ENCODE data around the gene ZFAND2A.
A peak's percentile ranks its signal among the peaks of the same experiment; 100 is the strongest.
"Not testable (repeated sequence)": the region's sequence is repeated elsewhere in the genome, so short reads cannot be mapped to it uniquely, and the experiment has no call there.

ZFAND2A gene

DNA sequence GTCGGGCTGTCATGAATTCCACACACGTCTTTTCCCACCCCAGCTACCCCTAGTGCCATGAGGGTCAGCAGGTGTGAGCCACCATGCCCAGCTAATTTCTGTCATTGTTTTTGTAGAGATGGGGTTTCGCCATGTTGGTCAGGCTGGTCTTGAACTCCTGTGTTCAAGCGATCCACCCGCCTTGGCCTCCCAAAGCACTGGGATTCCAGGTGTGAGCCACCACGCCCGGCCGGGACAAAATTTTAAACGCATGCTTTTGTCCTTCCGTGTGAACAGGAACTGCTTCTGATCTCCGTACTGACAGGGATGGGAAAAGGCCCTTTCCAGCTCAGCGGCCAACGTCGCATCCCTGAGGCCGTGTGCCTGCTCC, 15.6 kb upstream of the ZFAND2A start:
- DNase-seq (ENCODE audit: low spot score) = no peak

DNA sequence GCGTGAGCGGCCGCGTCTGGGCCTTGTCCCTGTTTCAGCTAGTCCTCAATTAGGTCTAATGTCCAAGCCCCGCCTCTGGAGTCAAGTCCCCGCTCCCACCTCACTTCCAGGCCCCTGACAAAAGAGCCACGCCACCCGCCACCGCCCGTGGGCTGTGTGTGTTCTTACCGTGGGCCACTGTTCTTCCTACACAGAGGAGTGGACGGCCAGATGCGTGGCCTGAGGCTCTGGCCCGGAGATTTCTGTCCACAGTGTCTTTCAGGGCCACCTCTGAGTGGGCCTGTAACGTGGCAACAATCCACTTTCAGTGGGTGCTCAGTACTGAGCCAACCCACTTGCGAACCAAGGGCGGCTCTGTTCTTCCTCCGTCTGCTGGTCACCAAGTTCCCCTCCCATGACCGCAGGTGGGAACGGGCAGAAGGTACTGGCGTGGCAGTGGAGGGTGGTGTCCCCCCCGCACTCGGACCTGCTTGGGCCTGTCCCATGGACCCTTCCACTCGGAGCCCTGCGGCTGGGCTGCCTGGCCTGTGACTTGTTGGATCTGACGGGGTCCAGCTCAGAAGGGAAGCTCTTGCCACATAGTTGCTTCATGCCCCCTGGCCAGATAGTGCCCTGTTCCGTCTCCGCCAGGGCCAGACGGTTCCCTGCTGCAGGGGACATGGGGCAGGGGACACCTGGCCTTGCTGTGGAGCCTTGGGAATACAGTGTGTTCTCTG, 15.0 kb upstream of the ZFAND2A start:
- DNase-seq (ENCODE audit: low spot score) = no peak

DNA sequence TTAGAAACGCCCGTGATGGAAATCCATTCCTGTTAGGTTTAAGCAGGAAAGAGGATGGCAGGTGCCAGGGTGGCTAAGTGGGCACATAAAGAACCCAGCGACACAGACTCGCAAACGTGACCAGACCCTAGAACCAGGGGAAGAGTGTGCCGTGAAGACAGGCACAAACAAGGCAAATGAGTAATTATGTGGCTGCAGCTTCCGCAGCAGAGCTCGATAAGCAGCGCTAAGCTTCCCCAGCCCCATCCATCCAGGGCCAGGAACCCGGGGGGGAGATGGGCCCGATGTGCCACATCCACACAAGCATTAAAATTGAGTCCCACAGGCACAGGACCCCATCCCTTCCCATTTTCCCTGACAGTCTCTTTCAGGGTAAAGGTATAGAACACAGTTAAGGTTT, 14.0 kb upstream of the ZFAND2A start:
- no peak for DNase-seq (ENCODE audit: low spot score)

DNA sequence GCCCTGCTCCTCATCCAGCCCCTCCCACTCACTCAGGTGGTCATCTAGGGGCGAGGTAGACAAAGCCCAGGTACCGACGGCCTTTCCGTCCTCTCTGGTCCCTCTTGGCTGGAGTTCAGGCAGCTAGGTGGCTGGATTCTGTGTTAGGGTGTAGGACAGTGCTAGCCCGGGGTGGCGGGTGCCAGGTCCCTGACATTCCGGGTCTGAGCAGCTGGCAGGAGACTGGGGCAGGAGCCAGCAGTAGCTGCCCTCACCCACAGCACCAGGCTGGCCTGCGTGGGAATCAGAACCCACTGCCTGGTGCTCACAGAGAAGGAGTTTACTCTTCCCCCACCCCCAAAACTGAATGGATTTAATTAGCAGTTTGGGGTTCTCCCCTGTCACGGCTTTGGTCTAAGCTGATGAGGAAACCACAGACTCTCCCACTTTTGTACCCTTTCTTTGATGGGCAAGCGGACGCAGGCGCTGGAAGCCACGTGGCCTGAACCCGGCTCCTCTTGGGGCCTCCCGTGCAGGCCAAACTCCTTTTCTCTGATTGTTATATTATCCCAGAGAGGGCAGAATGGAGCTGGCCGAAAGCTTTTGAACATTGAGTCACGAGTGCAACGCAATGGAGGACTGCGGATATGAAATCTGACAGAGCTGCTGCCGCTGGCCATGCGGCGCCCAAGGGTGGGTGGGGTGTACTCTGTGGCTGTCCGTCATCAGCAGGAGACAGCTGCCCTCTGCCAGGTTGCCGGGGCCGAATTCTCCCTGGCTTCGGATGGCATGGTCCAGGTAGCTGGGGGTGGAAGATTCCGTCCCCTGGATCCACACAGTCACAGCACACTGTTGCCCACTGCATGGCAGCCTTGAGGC, 12.9 kb upstream of the ZFAND2A start:
- DNase-seq (ENCODE audit: low spot score) = no peak

DNA sequence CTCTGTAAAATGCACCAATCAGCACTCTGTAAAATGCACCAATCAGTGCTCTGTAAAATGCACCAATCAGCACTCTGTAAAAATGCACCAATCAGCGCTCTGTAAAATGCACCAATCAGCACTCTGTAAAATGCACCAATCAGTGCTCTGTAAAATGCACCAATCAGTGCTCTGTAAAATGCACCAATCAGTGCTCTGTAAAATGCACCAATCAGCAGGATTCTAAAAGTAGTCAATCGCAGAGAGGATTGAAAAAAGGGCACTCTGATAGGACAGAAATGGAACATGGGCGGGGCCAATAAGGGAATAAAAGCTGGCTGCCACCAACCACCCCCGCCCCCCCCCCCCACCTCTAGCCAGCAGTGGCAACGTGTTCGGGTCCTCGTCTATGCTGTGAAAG, 11.5 kb upstream of the ZFAND2A start:
- not testable (repeated sequence) for DNase-seq (ENCODE audit: low spot score)

DNA sequence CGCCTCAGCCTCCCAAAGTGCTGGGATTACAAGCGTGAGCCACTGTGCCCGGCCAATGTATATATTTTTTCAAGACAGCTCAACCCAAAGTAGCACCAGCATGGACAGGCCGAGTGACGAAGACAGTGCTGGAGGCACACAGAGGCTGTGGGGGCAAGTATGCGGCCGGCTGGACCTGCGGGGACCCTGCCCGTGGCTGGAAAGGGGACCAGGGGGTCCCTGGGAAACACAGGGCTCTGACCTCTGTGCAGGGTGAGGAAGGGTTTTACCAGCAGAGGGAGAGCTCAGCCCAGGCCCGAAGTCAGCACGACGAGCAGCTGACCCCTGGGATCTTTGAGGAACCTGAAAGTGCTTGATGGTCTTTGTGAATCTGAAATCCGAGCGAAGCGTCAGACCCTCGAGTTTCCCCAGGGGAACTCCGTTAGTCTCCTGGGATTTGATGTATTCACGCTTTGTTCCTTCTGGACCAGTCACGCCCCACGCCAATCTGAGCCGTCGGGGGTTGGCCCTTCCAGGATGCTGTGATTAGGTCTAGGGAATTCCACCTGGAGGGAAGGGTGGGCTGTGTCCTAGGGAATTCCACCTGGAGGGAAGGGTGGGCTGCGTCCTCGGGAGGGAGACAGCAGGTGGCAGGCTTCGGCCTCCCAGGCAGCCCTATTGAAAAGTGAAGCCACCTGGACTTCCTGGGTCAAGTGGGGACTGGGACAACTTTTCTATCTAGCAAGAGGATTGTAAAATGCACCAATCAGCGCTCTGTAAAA, 10.9 kb upstream of the ZFAND2A start:
- DNase-seq (ENCODE audit: low spot score) = no peak

DNA sequence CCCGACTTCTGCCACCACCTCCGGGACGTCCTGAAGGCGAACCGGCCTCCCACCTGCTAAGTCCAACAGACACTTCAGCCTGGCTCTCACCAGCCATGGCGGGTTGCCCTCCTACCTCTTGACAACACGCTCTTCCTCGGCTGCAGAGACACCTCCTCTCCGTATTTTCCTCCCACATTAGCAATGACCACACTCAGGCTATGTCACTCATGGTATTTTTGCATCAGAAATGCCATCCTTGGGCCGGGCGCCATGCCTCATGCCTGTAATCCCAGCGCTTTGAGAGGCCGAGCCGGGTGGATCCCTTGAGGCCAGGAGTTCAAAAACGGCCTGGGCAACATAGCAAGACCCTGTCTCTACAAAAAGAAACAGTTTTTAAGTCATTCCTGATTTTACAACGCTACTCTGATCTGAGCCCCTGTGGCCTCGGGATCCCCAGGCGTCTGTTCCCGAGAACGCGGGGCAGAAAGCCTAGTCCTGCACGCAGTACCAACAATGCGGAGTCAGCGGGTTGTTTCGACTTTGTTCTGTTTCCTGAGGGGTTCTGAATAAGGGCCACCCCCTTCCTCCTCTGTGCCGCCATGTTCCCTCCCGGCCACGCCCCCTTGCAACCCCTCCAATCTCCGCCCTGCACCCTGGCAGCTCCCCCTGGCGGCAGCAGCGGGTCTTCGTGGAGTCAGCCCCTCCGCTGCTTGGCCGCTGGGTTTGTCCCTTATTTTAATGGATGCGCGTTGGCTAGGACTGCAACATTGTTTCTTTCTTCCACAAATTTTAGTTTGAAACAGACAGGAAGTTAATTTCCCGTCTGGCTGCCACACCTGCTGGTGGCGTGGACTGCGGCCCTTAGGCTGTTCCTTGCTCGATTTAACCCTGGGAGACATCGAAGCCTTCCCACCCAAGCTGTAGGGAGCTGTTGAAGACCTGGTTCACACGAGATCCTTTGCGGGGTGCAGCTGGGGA, 9.7 kb upstream of the ZFAND2A start:
- DNase-seq (ENCODE audit: low spot score) = peak; percentile 73

DNA sequence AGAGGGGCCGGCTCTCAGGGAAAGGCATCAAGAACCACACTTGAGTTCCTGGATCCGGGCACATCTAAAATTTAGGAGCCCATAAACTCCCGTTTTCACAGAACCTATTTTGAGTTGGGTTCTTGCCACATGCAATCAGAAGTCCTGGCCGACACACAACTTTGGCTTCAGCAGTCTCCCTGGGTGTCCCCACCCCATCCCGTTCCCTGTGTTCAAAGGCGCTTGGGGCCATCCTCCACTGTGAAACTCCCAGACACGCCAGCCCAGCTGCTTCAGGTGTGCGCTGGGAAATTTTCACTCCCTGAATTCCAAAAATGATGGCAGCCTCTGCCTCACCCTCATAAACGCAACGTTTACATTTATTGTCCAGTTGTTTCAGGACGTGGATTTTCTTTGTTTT, 8.4 kb upstream of the ZFAND2A start:
- no peak for DNase-seq (ENCODE audit: low spot score)

DNA sequence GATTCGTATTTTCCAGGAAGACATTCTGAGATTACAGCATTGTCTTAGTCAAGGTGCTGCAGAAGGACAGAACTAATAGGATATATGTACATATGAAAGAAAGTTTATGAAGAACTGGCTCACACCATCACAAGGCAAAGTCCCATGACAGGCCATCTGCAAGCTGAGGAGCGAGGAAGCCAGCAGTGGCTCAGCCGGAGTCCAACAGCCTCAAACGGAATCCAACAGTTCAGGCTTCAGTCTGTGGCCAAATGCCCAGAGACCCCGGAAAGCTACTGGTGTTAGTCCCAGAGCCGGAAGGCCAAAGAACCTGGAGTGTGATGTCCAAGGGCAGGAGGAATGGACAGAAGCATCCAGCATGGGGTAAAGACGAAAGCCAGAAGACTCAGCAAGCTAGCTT, 4.4 kb upstream of the ZFAND2A start:
- DNase-seq (ENCODE audit: low spot score) = no peak

DNA sequence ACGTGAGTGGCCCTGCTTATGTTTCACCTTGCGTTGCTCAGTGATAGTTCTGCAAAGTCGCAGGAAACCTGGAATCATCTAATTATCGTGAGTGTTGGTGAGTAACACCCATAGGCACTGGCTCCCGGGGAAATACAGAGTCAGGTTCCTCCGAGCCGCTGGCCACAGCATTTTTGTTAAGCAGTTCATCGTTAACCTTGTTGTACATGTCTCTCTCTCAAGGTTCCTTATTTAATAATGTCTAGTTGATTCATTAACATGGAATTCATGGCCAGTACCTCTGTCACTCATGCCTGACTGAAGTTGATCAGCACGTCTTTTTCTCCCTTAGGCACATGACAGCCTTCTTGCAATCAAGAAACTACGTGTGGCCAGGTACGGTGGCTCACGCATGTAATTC, 3.1 kb upstream of the ZFAND2A start:
- DNase-seq (ENCODE audit: low spot score) = no peak

DNA sequence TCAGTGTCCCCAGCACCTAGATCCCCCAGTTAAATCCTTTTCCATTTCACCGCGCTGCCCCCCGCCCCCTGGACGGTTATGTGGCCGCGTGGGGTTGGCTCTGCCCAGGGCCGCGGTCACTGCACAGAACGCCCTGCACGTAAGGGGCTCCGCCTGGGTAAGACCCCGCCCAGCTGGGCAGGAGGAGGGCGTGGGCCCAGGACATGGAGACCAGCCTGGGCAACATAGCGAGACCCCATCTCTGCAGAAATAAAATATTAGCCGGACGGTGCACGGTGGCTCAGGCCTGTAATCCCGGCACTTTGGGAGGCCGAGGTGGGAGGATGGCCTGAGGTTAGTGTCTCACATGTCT, 650 bp upstream of the ZFAND2A start:
- DNase-seq (ENCODE audit: low spot score) = no peak

DNA sequence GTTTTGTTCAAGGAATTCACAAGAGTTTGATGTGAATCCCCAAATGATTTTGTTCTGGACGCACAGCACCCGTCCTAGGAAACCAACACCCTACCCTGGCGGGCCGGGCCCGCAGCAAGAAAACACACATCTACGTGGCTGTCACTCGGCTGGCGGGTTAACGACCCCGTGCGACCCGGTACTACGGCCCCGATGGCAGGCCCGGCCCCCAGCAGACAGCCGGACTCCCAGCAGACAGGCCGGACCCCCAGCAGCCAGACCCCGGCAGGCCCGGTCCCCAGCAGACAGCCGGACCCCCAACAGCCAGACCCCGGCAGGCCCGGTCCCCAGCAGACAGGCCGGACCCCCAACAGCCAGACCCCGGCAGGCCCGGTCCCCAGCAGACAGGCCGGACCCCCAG, 765 bp downstream of the ZFAND2A start:
- DNase-seq (ENCODE audit: low spot score) = not testable (repeated sequence)

DNA sequence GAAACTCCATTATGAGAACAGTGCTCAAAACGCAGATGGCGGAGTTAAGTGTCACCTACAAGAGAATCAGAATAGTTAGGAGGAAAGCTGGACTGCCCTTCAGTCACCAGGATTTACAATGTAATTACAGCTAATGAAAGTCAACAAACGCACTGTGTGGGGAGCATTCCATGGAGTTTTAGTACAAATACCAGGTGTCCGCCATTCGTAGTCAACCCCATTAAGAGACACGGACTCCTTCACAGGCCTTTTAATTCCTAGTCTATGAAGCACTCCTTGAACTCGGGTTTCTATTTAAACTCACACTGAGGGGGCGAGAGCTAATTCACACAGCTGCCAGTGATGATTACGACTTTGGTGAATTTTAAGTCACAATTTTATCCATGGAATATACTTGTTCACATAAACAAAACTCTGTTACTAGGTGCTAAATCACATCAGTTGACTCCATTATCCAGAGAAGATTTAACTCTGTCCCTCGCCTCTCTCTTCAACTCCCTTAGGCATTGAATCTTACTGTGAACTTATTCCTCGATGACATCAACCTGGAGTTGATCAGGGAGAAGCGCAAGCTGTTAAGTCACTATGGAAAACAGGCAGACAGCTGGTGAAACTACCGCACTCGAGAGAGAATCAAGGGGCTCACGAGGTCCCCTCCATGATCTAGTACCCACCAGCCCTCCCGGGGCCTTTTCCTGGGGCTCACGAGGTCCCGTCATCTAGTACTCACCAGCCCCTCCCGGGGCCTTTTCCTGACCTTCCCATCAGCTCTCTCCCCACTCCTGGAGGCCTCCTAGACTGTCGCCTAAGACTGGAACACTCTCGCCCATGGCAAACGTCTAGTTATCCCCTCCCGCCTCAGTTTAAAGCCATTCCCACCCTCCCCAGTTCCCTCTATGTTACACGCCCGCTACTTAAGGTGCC, 1.5 kb downstream of the ZFAND2A start:
- DNase-seq (ENCODE audit: low spot score) = no peak

DNA sequence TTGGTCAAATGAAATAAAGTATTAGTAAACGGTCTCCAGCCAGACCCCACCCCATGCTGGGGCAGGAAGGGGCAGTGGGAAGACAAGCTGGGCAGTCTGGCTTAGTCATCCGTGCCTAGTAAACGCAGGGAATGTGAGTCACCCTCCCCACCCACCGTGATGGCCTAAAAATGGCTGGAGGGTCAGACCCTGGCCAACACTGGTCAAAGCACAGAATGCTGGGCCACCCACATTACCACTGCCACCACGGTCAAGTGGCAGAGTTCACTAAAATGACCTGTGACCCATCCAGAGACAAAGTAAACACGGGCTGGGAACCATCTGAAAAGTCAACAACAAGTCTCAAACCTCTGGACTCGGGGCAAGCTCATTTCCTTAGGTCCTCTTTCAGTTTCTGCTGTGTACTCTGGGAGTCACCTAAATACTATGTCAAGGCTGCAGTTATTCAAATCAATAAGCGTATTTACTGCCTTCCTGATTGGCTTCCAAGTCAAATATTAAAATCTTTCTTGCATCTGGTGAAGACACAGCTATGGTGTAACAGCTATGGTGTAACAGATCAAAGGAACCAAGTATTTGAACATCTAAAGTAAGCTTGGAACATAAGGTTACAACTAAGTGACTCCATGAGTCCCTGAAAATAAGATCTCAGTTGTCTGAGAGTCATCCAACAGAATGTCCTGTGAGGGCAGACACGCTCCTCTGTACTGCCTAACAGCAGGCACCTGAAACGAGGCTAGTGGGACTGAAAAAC, 3.0 kb downstream of the ZFAND2A start:
- DNase-seq (ENCODE audit: low spot score) = no peak

DNA sequence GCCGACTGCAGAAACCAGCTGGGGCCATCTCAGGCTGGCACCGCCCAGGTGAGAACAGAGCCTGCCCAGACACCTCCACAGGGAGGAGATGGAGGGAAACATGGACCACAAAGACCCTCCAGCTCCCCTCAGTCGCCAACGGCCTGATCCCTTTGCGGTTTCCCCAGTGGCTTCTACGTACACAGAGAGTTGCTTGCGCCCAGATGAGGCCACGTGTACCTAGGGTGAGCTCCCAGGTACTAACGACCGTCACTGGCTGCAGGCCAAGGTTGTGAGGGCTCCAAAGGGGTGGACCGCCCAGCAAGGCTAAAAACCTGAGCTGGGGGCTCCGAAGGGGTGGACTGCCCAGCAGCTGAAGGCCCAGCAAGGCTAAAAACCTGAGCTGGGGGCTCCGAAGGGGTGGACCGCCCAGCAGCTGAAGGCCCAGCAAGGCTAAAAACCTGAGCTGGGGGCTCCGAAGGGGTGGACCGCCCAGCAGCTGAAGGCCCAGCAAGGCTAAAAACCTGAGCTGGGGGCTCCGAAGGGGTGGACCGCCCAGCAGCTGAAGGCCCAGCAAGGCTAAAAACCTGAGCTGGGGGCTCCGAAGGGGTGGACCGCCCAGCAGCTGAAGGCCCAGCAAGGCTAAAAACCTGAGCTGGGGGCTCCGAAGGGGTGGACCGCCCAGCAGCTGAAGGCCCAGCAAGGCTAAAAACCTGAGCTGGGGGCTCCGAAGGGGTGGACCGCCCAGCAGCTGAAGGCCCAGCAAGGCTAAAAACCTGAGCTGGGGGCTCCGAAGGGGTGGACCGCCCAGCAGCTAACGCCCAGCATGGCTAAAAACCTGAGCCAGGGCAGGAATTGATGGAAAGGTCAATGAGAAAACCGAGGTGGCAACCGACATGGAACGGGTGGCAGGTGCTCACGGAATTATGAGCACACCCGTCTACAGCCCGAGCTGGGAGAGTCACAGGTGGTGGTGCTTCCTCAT, 3.9 kb downstream of the ZFAND2A start:
- DNase-seq (ENCODE audit: low spot score) = not testable (repeated sequence)

DNA sequence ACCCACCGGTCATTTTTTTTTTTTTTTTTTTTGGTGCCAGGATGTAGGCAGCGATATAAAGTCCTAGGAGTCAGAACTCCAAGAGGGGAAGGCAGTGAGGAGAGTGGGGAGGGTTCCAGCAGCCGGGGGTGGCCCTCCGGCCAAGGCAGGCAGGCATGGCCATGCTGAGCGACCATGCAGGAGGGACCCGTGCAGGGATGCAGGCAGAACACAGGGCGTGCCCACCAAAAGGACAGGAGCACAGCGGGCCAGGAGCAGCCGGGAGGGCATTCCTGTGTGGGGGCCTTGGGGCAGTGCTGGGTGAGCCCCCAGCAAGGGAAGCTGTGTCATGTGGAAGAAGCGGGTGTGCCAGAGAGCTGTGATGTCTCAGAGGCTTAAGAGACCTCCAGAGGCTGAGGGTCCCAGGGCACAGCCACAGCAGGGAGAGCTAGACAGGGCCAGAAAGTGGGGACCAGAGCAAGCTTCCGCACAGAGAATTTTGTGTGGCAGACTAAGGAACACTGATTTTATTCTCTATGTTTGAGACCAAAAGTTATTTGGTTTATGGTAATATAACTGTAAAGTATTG, 5.7 kb downstream of the ZFAND2A start:
- no peak for DNase-seq (ENCODE audit: low spot score)

DNA sequence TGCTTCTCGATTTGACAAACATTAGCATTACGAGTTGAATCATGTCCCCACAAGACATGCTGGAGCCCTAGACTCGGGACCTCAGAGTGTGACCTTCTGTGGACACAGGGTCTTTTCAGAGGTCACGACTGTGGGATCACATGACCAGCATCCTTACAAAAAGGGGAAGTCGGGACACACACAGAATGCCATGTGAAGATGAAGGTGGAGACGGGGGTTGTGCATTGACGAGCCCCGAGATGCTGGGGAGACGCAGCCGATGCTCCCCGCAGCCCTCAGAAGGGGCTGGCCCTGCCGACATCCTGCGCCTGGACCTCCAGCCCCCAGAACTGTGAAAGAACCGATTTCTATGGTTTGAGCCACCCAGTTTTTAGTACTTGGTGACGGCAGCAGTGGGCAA, 7.5 kb downstream of the ZFAND2A start:
- no peak for DNase-seq (ENCODE audit: low spot score)

DNA sequence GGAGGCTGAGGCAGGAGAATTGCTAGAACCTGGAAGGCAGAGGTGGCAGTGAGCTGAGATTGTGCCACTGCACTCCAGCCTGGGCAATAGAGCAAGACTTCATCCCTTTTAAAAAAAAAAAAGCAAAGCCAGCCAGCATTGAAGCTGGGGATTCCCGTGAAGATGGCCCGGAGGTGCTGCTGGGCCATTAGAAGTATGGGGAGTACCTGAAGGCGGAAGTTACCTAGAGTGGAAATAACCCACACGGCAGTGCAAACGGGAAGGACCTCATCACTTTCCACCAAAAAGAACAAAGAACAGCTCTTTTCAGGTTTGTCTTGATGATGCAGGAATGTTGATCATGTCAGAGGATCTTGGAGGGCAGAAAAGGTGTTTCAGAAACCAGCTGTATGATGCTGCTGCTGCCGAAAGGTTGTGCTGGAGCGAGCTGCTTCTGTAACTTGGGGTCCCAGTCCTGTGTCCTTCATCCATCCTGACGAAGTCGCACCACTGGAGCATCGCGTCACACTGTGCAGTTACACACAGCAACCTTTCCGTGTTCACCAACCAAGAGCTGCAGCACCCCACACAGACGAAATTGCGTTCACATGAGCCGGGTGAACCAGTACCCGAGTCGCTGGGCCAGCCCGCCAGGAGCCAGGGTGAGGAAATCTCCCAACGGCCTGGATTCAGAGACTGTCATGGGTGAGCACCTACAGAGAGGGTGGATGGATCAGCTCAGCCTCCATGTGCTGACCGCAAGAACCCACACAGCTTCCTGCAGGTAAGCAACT, 8.2 kb downstream of the ZFAND2A start:
- no peak for DNase-seq (ENCODE audit: low spot score)

Data from pons (tissue), 1 donor.